Loucy (cell line): ENCODE data around the gene ZNF155.
"Not testable (repeated sequence)": the region's sequence is repeated elsewhere in the genome, so short reads cannot be mapped to it uniquely, and the experiment has no call there.

Source experiments
- H2AFZ ChIP-seq: fragments of 200-600 bp; sonication (generic); 2 replicates; pipeline ENCODE4 v1.6.0; 2016; ENCODE audit warnings: antibody characterized with exemption, mild to moderate bottlenecking, low read length, moderate library complexity
- H3F3A ChIP-seq: fragments of 200-600 bp; 2 replicates; pipeline ENCODE4 v1.6.0; 2016; ENCODE audit warnings: antibody characterized with exemption, low read depth, mild to moderate bottlenecking
- H3K27me3 ChIP-seq: fragments of 200-600 bp; sonication (generic); 2 replicates; pipeline ENCODE4 v1.6.1; 2014; ENCODE audit warnings: low read length, mild to moderate bottlenecking; ENCODE audit not compliant: insufficient read depth, poor library complexity, severe bottlenecking
- H3K36me3 ChIP-seq: fragments of 200-600 bp; sonication (generic); 2 replicates; pipeline ENCODE4 v1.6.1; 2016; ENCODE audit warnings: low read length; ENCODE audit not compliant: insufficient read depth
- H3K4me1 ChIP-seq: fragments of 200-600 bp; sonication (generic); 2 replicates; pipeline ENCODE4 v1.5.1; 2014; ENCODE audit warnings: low read length, mild to moderate bottlenecking; ENCODE audit not compliant: insufficient read depth, poor library complexity, severe bottlenecking
- H3K4me2 ChIP-seq: fragments of 200-600 bp; sonication (generic); 2 replicates; pipeline ENCODE4 v1.6.0; 2014; ENCODE audit warnings: antibody characterized with exemption, low read length, low read depth, mild to moderate bottlenecking; ENCODE audit not compliant: poor library complexity, severe bottlenecking
- H3K4me3 ChIP-seq: fragments of 200-600 bp; sonication (generic); 2 replicates; pipeline ENCODE4 v1.5.1; 2014; ENCODE audit warnings: low read length, mild to moderate bottlenecking, mixed read lengths; ENCODE audit not compliant: poor library complexity, severe bottlenecking
- H3K79me2 ChIP-seq: fragments of 200-600 bp; sonication (generic); 2 replicates; pipeline ENCODE4 v1.6.1; 2014; ENCODE audit warnings: low read length; ENCODE audit not compliant: insufficient read depth
- H3K9ac ChIP-seq: fragments of 200-600 bp; sonication (generic); 2 replicates; pipeline ENCODE4 v1.6.0; 2014; ENCODE audit warnings: mild to moderate bottlenecking, low read depth, low read length, moderate library complexity; ENCODE audit not compliant: poor library complexity, severe bottlenecking
- H3K9me2 ChIP-seq: fragments of 200-600 bp; sonication (generic); replicated peaks from 2 replicates; pipeline ENCODE4 v1.6.1; 2016; ENCODE audit warnings: low read depth, low read length, mixed read lengths
- H3K9me3 ChIP-seq: fragments of 200-600 bp; sonication (generic); 2 replicates; pipeline ENCODE4 v1.6.1; 2014; ENCODE audit warnings: mild to moderate bottlenecking, antibody characterized with exemption, low read length, low read depth; ENCODE audit not compliant: insufficient read depth
- H4K20me1 ChIP-seq: fragments of 200-600 bp; sonication (generic); 2 replicates; pipeline ENCODE4 v1.6.0; 2014; ENCODE audit warnings: antibody characterized with exemption, low read length, mild to moderate bottlenecking; ENCODE audit not compliant: insufficient read depth, poor library complexity, severe bottlenecking
- CTCF ChIP-seq: fragments of 200-600 bp; sonication (generic); conservative IDR thresholded peaks from 2 replicates; pipeline ENCODE4 v1.5.1; 2014; ENCODE audit warnings: mild to moderate bottlenecking, antibody characterized with exemption, low read length
- EZH2phosphoT487 ChIP-seq: fragments of 200-600 bp; IDR thresholded peaks from 2 replicates; pipeline ENCODE4 v1.6.1; 2018; ENCODE audit warnings: antibody characterized with exemption, mild to moderate bottlenecking, moderate library complexity, borderline replicate concordance

The ZNF155 gene

GRCh38 chr19:43939557-43940260, 44.3 kb upstream of the ZNF155 start:
- no peak overlapping the region for H3K4me2 ChIP-seq
- no peaks in the 10 kb centered on the region for H3K9me2 ChIP-seq
- H3K9ac ChIP-seq: no peak overlapping the region
- H3K4me3 ChIP-seq: no peak overlapping the region
- H2AFZ ChIP-seq: no peak overlapping the region
- no peaks in the 10 kb centered on the region for H3F3A ChIP-seq
- no peak for TF ChIP-seq CTCF
- TF ChIP-seq EZH2phosphoT487: no peak
- H4K20me1 ChIP-seq: no peaks in the 10 kb centered on the region
- H3K79me2 ChIP-seq: peaks cover 2% of the 10 kb centered on the region; the same call in 1 of the 2 replicates
- no peaks in the 10 kb centered on the region for H3K9me3 ChIP-seq
- H3K4me1 ChIP-seq: peaks cover 6% of the 10 kb centered on the region
- no peaks in the 10 kb centered on the region for H3K36me3 ChIP-seq
- H3K27me3 ChIP-seq: peaks cover 3% of the 10 kb centered on the region

GRCh38 chr19:43940719-43941118, 43.3 kb upstream of the ZNF155 start:
- Histone ChIP-seq H3K9ac (no peak overlapping the region), H3K79me2 (no peaks in the 10 kb centered on the region), H2AFZ (no peak overlapping the region), H3F3A (no peaks in the 10 kb centered on the region), H4K20me1 (no peaks in the 10 kb centered on the region), H3K4me1 (peaks cover 3% of the 10 kb centered on the region), H3K27me3 (peaks cover 3% of the 10 kb centered on the region), H3K9me3 (no peaks in the 10 kb centered on the region), H3K9me2 (no peaks in the 10 kb centered on the region), H3K4me3 (no peak overlapping the region), H3K36me3 (no peaks in the 10 kb centered on the region), H3K4me2 (no peak overlapping the region)
- no peak for TF ChIP-seq EZH2phosphoT487
- TF ChIP-seq CTCF: no peak

- Histone ChIP-seq H3K9ac (no peak overlapping the region), H3K4me2 (no peak overlapping the region), H3K4me3 (no peak overlapping the region), H4K20me1 (no peaks in the 10 kb centered on the region), H3K79me2 (no peaks in the 10 kb centered on the region), H3K9me3 (no peaks in the 10 kb centered on the region), H2AFZ (no peak overlapping the region), H3K36me3 (no peaks in the 10 kb centered on the region), H3K27me3 (peaks cover 3% of the 10 kb centered on the region), H3K9me2 (no peaks in the 10 kb centered on the region), H3F3A (no peaks in the 10 kb centered on the region), H3K4me1 (no peaks in the 10 kb centered on the region)
- TF ChIP-seq EZH2phosphoT487: no peak
- TF ChIP-seq CTCF: no peak
Measured at GRCh38 chr19:43941209-43941608, 42.8 kb upstream of the ZNF155 start.

- not testable (repeated sequence) for H3K4me1 ChIP-seq, H3K4me2 ChIP-seq, H3K9me2 ChIP-seq, H3K4me3 ChIP-seq, H2AFZ ChIP-seq, H4K20me1 ChIP-seq, H3K79me2 ChIP-seq, H3K36me3 ChIP-seq, H3K9me3 ChIP-seq, H3K9ac ChIP-seq, H3K27me3 ChIP-seq, H3F3A ChIP-seq
Measured at GRCh38 chr19:43947412-43947811, 36.6 kb upstream of the ZNF155 start.

GRCh38 chr19:43949803-43950202, 34.2 kb upstream of the ZNF155 start:
- H3K9me3 ChIP-seq, H3K4me3 ChIP-seq, H3F3A ChIP-seq, H4K20me1 ChIP-seq, H3K9ac ChIP-seq, H3K4me1 ChIP-seq, H3K4me2 ChIP-seq, H3K9me2 ChIP-seq, H3K36me3 ChIP-seq, H3K27me3 ChIP-seq, H3K79me2 ChIP-seq, H2AFZ ChIP-seq: not testable (repeated sequence)
